Kidney tubule cell (primary cell): ENCODE data around the gene PLBD2.

ENCODE experiments used
- DNase-seq: peaks from one replicate; pipeline ENCODE4 v3.0.0-alpha.2; 2018; ENCODE audit warnings: low spot score

Gene PLBD2, protein sequence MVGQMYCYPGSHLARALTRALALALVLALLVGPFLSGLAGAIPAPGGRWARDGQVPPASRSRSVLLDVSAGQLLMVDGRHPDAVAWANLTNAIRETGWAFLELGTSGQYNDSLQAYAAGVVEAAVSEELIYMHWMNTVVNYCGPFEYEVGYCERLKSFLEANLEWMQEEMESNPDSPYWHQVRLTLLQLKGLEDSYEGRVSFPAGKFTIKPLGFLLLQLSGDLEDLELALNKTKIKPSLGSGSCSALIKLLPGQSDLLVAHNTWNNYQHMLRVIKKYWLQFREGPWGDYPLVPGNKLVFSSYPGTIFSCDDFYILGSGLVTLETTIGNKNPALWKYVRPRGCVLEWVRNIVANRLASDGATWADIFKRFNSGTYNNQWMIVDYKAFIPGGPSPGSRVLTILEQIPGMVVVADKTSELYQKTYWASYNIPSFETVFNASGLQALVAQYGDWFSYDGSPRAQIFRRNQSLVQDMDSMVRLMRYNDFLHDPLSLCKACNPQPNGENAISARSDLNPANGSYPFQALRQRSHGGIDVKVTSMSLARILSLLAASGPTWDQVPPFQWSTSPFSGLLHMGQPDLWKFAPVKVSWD

DNA sequence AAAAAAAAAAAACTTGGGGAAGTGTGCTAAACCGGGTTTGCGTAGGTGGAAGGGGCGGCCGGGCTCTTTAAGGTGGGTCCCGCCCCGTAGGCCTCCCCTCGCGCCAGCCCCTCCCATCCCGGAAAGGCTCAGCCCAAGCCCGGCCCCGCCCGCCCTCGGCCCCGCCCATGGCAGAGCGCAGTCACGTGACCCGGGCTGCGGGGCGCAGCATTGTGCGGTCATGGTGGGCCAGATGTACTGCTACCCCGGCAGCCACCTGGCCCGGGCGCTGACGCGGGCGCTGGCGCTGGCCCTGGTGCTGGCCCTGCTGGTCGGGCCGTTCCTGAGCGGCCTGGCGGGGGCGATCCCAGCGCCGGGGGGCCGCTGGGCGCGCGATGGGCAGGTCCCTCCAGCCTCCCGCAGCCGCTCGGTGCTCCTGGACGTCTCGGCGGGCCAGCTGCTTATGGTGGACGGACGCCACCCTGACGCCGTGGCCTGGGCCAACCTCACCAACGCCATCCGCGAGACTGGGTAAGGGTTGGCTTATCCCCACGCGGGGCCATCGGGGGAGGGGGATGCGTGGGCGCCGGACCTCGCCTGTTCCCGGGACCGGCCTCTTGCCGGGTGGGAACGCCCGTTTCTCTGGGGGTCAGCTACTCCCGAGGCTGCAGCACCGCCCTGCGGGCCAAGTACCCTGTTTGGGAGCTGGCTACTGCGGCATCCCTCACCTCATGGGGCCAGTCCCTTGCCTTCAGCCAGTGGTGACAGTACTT lies at the start of gene PLBD2:
TSS of gene PLBD2 (plus strand) at position 207 of the 752 bp plus-strand sequence. CDS start at position 221, 14 bp downstream.
- DNase-seq: peak; percentile 93

DNA sequence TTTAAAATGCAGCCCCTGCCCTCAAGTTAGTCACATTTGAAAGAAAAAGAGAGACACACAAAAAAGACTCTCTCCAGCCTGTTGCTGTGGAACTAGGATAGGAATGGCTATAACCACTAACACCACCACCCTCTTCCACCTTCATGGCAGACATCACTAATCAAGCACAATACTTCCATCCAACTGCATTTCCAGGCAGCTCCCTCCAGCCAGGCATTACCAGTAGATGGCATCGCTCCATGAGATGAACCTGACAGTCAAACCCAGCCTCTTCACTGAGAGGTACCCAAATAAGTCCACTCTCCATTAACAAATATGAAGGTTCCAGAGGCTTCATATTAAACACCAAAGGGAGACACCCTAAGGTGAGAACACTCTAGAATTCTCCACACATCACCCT lies 47.9 kb upstream of the PLBD2 start:
- peak; percentile 16 for DNase-seq

DNA sequence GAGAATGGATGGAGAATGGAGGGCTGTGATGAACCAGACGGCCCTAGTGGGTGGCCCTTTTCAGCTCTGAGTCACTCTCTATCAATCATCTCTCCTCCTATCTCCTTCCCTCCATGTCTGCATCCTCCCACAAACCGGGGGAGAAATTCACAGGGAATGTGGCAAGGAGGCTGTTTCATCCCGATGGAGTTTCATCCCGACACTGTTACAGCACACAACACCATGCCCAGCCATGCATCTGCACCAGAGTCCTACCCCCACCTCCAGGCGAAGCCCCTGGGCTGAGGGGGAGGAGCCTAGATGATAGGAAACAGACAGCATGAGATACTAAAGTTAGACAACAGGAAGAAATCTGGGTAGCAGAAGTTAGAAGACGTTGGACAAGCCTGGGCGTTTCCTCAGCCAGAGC lies 44.3 kb upstream of the PLBD2 start:
- no peak for DNase-seq

DNA sequence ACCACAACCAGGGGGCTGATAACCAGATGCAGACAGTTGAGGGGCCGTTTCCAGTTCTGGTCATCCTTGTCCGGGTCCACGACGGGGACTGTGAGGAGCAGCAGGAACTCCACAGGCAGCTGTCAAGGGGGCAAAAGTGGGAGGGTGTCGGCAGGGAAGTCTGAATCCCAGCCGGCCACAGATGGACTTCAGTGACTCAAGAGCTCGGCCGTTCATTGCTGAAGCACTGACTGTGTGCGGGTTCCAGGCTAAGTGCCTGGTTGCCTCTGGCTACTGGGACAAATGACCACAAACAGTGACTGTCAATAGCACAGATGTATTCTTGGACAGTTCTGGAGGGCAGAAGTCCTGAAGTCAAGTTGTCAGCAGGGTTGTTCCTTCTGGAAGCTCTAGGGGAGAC lies 43.0 kb upstream of the PLBD2 start:
- no peak for DNase-seq

DNA sequence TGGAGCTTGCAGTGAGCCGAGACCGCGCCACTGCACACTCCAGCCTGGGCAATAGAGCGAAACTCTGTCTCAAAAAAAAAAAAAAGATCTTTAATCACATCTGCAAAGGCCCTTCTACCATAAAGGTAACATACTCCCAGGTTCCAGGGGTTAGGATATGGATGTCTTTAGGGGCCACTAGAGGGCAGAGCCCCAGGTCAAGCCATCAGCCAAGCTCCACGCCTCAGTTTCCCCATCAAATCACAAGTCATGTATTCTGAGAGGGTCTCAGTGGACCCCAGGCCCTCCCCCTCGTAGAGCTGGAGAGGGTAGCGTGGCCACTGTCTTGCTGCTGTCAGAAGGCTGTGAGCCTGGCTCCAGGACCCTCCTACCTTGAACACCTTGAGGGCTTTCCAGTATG lies 42.2 kb upstream of the PLBD2 start:
- no peak for DNase-seq

DNA sequence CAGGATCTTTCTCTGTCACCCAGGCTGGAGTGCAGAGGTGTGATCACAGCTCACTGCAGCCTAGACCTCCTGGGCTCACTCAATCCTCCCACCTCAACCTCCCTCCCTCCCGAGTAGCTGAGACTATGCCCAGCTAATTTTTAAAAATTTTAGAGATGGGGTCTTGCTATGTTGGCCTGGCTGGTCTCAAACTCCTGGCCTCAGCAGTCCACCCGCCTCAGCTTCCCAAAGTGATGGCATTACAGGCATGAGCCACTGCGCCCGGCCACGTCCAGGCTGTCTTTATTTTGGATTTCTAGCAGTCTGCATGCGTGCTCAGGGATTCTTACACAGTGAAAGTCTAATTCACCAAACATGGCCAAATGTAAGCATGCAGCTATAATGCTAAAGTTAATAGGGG lies 41.3 kb upstream of the PLBD2 start:
- DNase-seq: no peak

DNA sequence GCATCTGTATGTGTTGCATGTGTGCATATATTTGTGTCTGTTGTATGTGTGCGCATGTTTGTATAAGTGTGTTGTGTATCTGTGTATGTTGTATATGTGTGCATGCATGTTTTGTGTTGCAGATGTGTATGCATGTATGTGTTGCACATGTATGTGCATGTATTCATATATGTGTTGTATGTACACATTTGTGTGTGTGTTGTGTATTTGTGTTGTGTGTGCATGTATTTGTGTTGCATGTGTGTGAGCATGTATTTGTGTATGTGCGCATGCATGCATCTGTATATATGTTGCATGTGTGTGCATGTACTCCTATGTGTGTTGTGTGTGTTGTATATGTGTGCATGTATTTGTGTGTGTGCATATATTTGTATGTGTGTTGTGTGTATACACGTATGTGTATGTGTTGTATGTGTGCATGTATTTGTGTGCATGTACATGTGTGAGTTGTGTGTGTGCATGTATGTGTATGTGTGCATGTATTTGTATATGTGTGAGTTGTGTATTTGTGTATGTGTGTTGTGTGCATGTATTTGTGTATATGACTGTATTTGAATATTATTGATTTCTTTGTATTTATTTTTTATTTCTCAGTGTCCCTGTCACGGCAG lies 40.2 kb upstream of the PLBD2 start:
- DNase-seq: no peak

DNA sequence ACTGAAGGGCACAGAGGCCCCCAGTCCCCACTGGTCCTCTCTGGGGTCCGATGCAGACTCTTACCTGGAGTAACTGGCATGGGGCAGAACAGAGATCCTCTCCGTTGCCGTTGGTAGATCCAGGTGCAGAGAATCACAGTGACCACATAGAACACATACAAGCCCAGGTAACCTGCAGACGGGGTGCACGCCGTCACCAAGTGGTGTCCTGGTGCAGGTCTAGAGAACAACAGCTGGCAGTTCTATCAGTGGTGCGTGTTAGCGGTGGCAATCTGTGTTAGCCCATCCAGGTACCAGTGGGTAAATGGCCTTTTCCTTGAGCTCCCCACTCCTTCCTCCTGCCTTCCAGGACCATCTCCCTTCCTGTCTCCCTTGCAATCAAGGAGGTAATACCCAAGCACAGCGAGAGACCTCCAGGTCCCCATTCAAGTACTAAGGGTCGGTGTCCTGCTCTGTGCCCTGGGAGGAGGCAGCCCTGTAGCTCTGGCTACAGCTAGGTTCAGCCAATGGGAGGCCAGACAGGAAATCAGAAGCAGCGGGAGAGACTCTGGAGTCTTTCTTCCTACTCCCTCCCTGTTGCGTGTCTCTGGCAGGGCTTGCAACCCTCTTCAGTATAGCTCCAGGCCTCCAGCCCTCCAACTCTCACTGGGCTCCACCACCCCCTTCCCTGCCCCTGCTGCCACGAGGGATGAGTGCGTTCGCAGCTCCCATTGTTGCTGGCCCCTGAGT lies 39.3 kb upstream of the PLBD2 start:
- DNase-seq: no peak

DNA sequence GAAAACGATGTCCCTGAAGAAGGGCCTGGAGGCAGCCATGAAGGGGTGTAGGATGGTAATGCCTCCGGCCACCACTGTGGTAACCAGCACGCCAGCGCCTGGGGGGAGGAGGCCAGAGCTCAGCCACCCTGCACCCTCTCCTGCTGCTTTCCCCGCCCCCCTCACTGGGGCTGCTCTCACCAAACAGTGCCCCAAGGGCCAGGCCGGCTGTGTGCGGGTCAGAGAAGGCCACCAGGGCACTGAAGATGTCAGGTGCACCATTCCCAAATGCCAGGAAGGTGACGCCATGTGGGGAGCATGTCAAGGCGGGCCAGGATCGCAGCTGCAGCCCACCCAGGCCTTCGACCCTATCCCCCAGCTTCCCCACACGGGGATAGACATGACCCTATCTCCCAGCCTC lies 38.0 kb upstream of the PLBD2 start:
- DNase-seq: no peak

DNA sequence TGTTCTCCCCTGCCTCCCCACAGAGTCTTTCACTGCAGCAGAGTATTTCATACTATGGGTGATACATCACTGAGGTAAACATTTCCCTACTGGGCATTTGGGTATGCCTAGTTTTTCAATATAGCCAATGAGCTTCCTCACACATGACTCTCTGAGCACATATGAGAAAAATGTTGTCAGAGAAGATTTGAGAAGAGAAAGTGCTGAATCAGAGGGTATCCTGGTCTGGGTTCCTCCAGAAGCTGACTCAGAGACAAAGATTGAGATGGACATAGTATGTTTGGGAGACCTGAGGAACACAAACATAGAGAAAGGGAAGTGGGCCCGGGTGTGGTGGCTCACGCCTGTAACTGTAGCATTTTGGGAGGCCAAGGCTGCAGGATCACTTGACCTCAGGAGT lies 36.0 kb upstream of the PLBD2 start:
- DNase-seq: peak; percentile 91

DNA sequence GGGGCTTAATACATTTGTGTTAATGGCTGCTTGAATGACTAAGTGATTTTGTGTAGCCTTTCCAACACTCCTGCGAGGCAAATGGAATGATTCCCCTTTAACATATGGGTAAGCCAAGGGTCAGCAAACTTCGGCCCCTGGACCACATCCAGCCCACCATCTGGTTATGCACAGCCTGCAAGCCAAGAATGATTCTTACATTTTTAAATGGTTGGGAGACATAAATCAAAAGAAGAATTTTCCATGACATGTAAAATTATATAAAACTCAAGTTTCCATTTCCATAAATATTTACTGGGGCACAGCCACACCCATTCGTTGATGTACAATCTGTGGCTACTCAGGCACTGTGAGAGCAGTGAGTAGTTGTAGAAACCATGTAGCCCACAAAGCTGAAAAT lies 32.5 kb upstream of the PLBD2 start:
- DNase-seq: no peak

DNA sequence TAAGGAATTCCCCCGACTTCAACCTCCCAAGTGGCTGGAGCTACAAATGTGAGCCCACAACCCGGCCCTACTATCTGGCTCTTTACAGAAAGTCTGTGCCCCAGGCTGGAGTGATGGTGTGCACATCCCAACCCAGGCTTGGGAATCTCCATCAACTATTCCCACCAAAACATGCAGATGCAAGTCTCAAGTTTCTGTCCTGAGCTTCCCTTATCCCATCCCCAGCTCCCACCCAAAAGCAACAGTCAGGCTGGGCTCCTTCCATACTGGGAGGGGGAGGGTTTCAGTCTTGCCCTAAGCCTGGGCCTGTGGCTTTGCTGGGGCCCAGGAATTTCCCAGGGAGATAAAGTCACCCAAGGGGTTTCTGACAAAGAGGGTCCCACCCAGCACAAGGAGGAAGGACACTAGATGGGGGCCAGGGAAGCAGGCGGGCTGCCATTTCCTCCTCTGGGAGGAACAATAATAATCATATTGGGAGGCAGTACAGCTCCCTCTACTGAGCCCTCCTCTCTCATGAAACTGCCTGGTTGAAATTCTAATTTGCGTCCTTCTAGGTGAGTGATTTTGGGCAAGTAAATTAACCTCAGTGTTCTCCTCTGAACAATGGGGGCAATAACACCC lies 31.5 kb upstream of the PLBD2 start:
- DNase-seq: no peak

DNA sequence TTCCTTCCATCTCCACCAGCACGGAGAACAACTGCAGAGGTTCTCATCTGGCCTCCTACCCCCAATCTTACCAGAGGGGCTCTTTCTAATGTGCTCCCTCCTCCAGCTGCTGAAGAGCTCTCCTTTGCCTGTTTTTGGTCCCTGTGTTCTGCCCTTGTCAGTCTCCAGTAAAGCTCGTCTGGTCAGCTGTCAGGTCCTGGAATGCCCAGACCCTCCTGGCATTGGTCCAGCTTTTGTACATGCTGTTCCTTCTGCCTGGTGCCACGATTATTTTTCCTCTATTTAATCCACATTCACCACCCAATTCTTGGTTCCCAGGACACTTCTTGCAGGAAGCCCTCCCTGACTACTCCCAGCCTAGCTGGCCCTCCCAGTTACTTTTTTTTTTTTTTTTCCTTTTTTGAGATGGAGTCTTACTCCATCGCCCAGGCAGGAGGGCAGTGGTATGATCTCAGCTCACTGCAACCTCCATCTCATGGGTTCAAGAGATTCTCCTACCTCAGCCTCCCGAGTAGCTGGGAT lies 30.0 kb upstream of the PLBD2 start:
- DNase-seq: no peak

DNA sequence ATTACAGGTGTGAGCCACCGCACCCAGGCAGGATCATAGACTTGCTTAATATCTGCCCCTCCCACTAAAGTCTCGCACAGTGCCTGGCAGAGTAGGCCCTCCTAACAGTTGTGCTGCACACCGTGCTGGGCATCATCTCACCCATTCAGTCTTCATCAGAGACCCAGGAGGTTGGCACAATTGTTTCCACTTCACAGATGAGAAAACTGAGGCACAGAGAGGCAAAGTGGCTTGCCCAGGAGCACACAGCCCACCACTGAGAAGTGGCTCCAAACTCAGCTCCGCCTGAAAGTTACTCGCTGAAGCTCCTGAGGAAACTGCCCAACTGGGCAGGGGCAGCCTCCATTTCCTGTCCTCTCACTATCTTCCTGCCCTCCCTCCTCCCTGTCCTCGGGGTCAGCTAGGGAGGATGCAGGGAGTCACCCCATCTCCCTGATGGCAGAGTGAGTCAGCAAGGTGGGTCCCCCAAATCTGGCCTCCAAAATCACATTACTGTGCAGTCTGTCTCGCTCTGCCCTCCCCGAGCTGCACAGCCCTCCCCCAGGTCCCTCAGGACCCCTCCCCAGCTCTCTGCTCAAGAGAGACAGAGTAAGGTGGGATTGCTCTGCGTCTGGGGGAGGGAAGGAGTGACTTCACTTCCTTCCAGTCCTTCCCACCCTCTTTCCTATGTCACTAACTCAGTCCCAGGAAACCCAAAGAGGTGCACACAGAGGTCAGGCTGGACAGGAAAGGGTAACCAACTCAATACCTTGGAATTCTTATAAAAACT lies 29.2 kb upstream of the PLBD2 start:
- peak; percentile 52 for DNase-seq

DNA sequence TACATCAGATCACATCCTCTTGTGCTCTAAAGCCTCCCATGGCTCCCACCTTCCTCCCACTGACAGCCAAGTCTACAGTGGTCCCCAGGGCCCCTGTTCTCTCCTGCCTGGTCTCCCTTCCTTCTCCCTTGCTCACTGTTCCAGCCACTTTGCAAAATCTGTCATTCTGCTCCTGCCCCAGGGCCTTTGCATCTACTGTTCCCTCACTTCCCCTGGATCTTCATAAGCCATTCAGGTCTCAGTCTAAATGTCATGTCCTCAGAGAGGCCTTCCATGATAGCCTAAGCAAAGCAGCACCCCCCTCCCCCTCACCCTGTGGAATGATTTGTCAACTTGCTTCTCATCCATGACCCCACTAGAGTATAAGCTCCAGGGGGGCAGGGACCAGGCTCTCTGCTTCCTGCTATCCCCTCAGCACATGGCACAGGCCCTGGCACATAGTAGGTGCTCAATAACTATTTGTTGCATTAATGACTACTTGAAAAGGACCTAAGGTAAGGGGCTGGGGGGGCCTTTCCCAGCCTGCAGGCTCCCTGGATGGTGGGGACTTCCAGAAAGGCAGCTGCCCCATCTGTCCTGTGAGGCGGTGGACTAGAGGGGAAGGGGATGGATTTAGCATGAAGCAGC lies 28.5 kb upstream of the PLBD2 start:
- no peak for DNase-seq

DNA sequence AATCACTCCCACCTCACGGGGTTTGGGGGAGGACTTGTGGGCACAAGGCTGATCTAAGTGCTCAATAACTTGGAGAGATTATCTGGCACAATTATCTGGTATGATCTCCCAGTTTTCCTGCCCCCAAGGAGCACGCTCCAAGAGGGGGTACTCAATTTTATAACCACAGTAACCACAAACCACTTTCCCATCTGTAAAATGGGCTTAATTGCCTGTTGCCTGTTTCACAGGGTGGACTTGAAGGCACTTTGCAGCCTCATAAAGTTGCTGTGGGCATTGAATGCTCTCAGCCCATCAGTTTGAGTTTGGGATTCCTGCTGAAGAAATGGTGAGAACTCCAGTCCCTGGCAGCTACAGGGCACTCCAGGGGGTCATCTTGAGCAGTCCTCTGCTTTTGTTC lies 27.9 kb upstream of the PLBD2 start:
- DNase-seq: no peak

DNA sequence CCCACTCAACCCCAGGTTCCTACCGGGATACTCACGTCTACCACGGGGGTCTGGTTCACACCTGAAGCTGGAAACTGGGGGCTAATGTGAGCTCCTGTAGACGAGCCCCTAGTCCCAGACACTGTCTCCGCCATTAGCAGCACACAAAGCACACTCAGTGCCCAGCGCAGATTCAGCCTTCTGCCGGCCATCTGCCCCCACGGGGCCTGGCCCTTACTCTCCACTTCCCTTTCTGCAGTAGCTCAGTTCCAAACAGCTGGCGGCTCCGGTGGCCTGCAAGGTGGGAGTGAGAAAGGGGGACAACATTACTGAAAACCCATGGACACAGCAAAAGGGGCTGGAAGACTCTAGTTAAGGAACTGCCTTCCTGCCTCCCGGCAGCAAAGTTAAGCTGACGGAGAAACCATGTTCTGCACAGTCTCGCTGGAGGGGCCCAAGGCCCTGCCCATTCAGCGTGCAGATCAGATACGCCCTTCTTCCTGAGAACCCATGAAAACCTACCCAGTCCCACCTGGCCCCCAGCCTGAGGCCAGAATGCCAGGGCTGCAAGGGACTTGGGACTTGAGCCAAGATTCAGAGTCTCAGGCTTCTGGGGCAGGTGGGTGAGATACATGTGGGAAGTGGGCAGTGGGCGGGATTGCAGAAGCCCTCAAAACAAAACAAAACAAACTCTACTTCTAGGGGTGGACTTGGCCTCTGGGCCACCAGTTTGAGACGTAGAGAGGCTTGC lies 25.5 kb upstream of the PLBD2 start:
- DNase-seq: no peak

DNA sequence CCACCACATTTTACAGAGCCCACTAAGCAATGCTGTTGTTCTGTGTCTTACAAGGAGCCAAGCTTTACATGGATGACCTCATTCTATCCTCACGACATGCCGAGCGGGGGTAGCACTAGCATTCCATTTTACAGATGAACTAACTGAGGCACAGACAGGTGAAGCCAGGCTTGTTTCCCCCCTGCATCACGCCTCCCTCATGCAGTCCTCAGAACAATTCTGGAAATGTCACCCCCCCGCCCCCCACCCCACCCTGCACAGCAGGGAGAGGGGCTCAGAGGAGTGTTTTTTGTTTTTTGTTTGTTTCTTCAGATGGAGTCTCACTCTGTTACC lies 25.0 kb upstream of the PLBD2 start:
- no peak for DNase-seq
